GM23338 (cell line): ENCODE measurements around the gene CNTN5. TPM values are rescaled to one million over a fixed set of nuclear protein-coding genes. Genes with fewer than 3 reads are reported as not detected.

Source experiments
- ATAC-seq: fragments of 200-7000 bp; cut with Tn5 transposase; 3 replicates; pipeline ENCODE4 v1.9.1; 2020
- DNase-seq: peaks from one replicate; pipeline ENCODE4 v3.0.0-alpha.2; 2015; ENCODE audit warnings: low spot score
- H2AFZ ChIP-seq: fragments of 200-600 bp; sonication (generic); 2 replicates; pipeline ENCODE4 v1.8.0; 2016; ENCODE audit warnings: antibody characterized with exemption, mild to moderate bottlenecking, moderate library complexity
- H3F3A ChIP-seq: fragments of 200-600 bp; sonication (generic); replicated peaks from 2 replicates; pipeline ENCODE4 v1.8.0; 2017; ENCODE audit warnings: antibody characterized with exemption, mixed run types, low read depth
- H3K27ac ChIP-seq: fragments of 200-600 bp; sonication (generic); 2 replicates; pipeline ENCODE4 v1.6.1; 2016; ENCODE audit warnings: low read depth
- H3K27me3 ChIP-seq: fragments of 200-600 bp; sonication (generic); 2 replicates; pipeline ENCODE4 v1.8.0; 2016; ENCODE audit warnings: mild to moderate bottlenecking, mixed run types, moderate library complexity; ENCODE audit not compliant: insufficient read depth
- H3K36me3 ChIP-seq: fragments of 200-600 bp; sonication (generic); 2 replicates; pipeline ENCODE4 v1.8.0; 2016; ENCODE audit warnings: mild to moderate bottlenecking; ENCODE audit not compliant: insufficient read depth
- H3K4me1 ChIP-seq: fragments of 200-600 bp; sonication (generic); 2 replicates; pipeline ENCODE4 v1.8.0; 2016; ENCODE audit warnings: mild to moderate bottlenecking, moderate library complexity; ENCODE audit not compliant: insufficient read depth
- H3K4me2 ChIP-seq: fragments of 200-600 bp; sonication (generic); 2 replicates; pipeline ENCODE4 v1.7.1; 2017; ENCODE audit warnings: mixed run types
- H3K4me3 ChIP-seq: fragments of 200-600 bp; sonication (generic); 2 replicates; pipeline ENCODE4 v1.6.1; 2016; ENCODE audit warnings: mixed run types
- H3K79me2 ChIP-seq: fragments of 200-600 bp; sonication (generic); replicated peaks from 2 replicates; pipeline ENCODE4 v1.8.0; 2017; ENCODE audit warnings: mild to moderate bottlenecking; ENCODE audit not compliant: insufficient read depth
- H3K9me2 ChIP-seq: fragments of 200-600 bp; sonication (generic); 2 replicates; pipeline ENCODE4 v1.8.0; 2017; ENCODE audit not compliant: insufficient read depth
- H4K20me1 ChIP-seq: fragments of 200-600 bp; sonication (generic); replicated peaks from 2 replicates; pipeline ENCODE4 v1.8.0; 2017; ENCODE audit warnings: mild to moderate bottlenecking; ENCODE audit not compliant: insufficient read depth
- H3K27ac Mint-ChIP-seq: 2 replicates; pipeline ENCODE4 v1.8.0; 2020; ENCODE audit warnings: inconsistent platforms, mild to moderate bottlenecking, moderate library complexity, mixed read lengths
- H3K27me3 Mint-ChIP-seq: 3 replicates; pipeline ENCODE4 v1.8.0; 2022; ENCODE audit warnings: low read depth, mild to moderate bottlenecking, moderate library complexity, mixed read lengths, inconsistent platforms; ENCODE audit not compliant: insufficient read depth, poor library complexity
- H3K36me3 Mint-ChIP-seq: 3 replicates; pipeline ENCODE4 v1.8.0; 2021; ENCODE audit warnings: low read depth, mild to moderate bottlenecking, inconsistent platforms, moderate library complexity, mixed read lengths
- H3K4me1 Mint-ChIP-seq: 3 replicates; pipeline ENCODE4 v1.8.0; 2020; ENCODE audit warnings: mild to moderate bottlenecking, inconsistent platforms, mixed read lengths
- H3K4me3 Mint-ChIP-seq: 3 replicates; pipeline ENCODE4 v1.8.0; 2021; ENCODE audit warnings: moderate library complexity, mild to moderate bottlenecking, inconsistent platforms, mixed read lengths
- H3K9me3 Mint-ChIP-seq: 3 replicates; pipeline ENCODE4 v1.8.0; 2020; ENCODE audit warnings: moderate library complexity, mild to moderate bottlenecking, inconsistent platforms, mixed read lengths
- CREB1 ChIP-seq: fragments of 250-450 bp; sonication (Bioruptor Pico); IDR thresholded peaks from 2 replicates; pipeline ENCODE4 v1.5.0; 2020; ENCODE audit warnings: low read depth, mild to moderate bottlenecking, moderate library complexity
- EZH2 ChIP-seq: fragments of 200-600 bp; sonication (generic); IDR thresholded peaks from one replicate; pipeline ENCODE4 v1.8.0; 2017; ENCODE audit warnings: antibody characterized with exemption, mild to moderate bottlenecking, low read depth; ENCODE audit not compliant: unreplicated experiment
- NANOG ChIP-seq: IDR thresholded peaks from 2 replicates; pipeline ENCODE4 v1.6.1; 2016; ENCODE audit warnings: antibody characterized with exemption, borderline replicate concordance
- POLR2AphosphoS5 ChIP-seq: IDR thresholded peaks from 2 replicates; pipeline ENCODE4 v1.6.1; 2016; ENCODE audit warnings: antibody characterized with exemption, low read depth
- STAT1 ChIP-seq: IDR thresholded peaks from one replicate; pipeline ENCODE4 v1.6.1; 2016; ENCODE audit warnings: antibody characterized with exemption; ENCODE audit not compliant: unreplicated experiment
- ZNF331 ChIP-seq: fragments of 250-450 bp; sonication (Bioruptor Pico); IDR thresholded peaks from 2 replicates; pipeline ENCODE4 v1.5.0; 2020; ENCODE audit warnings: low read depth, mild to moderate bottlenecking, moderate library complexity
- polyA plus RNA-seq: library from polyadenylated mRNA; unstranded; fragments of >200 nt; fragmentation: Nextera tagmentation; extraction: Ambion mirVana; gene quantifications from 2 replicates; pipeline ENCODE4 v1.2.1, GENCODE V29; 2016
- total RNA-seq: library from RNA; depleted of rRNA; stranded (reverse); fragments of >200 nt; shearing (Covaris generic); gene quantifications from 2 replicates; pipeline ENCODE4 v1.2.3, GENCODE V29; 2014
- TF ChIP-seq, protein P1 (sequence below): fragments of 250-450 bp; sonication (Bioruptor Pico); IDR thresholded peaks from 2 replicates; pipeline ENCODE4 v1.5.0; 2020; ENCODE audit warnings: mild to moderate bottlenecking, moderate library complexity

CNTN5 gene
- total and polyA plus RNA-seq, 2 experiments from 2014 or later = not detected

DNA sequence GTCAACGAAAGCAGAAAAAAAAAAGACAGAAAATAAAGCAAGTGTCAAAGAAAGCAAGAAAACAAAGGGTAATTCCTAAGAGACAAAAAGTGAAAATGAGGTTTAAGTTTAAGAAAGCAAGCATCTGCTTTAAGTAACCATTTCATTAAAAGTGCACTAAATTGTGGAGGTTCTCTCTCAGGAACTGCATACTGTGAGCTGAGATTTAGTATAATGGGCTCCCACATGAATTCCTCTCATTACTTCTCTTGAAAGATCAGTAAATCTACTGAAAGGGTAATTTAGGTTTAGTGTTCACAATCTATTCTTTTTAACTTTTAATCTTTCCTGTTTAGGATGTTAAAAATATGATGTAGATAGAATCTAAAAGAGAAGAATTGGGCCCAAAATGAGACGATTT lies 1201.0 kb downstream of the CNTN5 start:
- no peak overlapping the region for H2AFZ ChIP-seq
- H4K20me1 ChIP-seq = no peaks in the 10 kb centered on the region
- H3K79me2 ChIP-seq = no peaks in the 10 kb centered on the region
- H3K9me2 ChIP-seq = no peaks in the 10 kb centered on the region
- TF ChIP-seq CREB1 (CRISPR knock-in tag) (no peak), EZH2 (no peak), POLR2AphosphoS5 (no peak)
- TF ChIP-seq, protein P1, sequence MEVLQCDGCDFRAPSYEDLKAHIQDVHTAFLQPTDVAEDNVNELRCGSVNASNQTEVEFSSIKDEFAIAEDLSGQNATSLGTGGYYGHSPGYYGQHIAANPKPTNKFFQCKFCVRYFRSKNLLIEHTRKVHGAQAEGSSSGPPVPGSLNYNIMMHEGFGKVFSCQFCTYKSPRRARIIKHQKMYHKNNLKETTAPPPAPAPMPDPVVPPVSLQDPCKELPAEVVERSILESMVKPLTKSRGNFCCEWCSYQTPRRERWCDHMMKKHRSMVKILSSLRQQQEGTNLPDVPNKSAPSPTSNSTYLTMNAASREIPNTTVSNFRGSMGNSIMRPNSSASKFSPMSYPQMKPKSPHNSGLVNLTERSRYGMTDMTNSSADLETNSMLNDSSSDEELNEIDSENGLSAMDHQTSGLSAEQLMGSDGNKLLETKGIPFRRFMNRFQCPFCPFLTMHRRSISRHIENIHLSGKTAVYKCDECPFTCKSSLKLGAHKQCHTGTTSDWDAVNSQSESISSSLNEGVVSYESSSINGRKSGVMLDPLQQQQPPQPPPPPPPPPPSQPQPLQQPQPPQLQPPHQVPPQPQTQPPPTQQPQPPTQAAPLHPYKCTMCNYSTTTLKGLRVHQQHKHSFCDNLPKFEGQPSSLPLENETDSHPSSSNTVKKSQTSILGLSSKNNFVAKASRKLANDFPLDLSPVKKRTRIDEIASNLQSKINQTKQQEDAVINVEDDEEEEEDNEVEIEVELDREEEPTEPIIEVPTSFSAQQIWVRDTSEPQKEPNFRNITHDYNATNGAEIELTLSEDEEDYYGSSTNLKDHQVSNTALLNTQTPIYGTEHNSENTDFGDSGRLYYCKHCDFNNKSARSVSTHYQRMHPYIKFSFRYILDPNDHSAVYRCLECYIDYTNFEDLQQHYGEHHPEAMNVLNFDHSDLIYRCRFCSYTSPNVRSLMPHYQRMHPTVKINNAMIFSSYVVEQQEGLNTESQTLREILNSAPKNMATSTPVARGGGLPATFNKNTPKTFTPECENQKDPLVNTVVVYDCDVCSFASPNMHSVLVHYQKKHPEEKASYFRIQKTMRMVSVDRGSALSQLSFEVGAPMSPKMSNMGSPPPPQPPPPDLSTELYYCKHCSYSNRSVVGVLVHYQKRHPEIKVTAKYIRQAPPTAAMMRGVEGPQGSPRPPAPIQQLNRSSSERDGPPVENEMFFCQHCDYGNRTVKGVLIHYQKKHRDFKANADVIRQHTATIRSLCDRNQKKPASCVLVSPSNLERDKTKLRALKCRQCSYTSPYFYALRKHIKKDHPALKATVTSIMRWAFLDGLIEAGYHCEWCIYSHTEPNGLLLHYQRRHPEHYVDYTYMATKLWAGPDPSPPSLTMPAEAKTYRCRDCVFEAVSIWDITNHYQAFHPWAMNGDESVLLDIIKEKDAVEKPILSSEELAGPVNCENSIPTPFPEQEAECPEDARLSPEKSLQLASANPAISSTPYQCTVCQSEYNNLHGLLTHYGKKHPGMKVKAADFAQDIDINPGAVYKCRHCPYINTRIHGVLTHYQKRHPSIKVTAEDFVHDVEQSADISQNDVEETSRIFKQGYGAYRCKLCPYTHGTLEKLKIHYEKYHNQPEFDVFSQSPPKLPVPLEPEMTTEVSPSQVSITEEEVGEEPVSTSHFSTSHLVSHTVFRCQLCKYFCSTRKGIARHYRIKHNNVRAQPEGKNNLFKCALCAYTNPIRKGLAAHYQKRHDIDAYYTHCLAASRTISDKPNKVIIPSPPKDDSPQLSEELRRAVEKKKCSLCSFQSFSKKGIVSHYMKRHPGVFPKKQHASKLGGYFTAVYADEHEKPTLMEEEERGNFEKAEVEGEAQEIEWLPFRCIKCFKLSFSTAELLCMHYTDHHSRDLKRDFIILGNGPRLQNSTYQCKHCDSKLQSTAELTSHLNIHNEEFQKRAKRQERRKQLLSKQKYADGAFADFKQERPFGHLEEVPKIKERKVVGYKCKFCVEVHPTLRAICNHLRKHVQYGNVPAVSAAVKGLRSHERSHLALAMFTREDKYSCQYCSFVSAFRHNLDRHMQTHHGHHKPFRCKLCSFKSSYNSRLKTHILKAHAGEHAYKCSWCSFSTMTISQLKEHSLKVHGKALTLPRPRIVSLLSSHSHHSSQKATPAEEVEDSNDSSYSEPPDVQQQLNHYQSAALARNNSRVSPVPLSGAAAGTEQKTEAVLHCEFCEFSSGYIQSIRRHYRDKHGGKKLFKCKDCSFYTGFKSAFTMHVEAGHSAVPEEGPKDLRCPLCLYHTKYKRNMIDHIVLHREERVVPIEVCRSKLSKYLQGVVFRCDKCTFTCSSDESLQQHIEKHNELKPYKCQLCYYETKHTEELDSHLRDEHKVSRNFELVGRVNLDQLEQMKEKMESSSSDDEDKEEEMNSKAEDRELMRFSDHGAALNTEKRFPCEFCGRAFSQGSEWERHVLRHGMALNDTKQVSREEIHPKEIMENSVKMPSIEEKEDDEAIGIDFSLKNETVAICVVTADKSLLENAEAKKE (CRISPR knock-in tag) = no peak
- H3K36me3 ChIP-seq = no peaks in the 10 kb centered on the region
- peaks cover 20% of the 10 kb centered on the region for H3K4me1 Mint-ChIP-seq
- H3K4me3 ChIP-seq = no peak overlapping the region
- DNase-seq (no peak), ATAC-seq (no peak)
- H3K4me3 Mint-ChIP-seq = no peak overlapping the region
- H3K36me3 Mint-ChIP-seq = no peaks in the 10 kb centered on the region
- H3K27ac Mint-ChIP-seq = peak overlapping the region; percentile 66
- no peaks in the 10 kb centered on the region for H3K9me3 Mint-ChIP-seq
- no peak overlapping the region for H3K4me2 ChIP-seq
- no peaks in the 10 kb centered on the region for H3F3A ChIP-seq
- H3K27me3 ChIP-seq = no peaks in the 10 kb centered on the region
- peaks cover 7% of the 10 kb centered on the region; the same call in 1 of the 2 replicates for H3K4me1 ChIP-seq
- no peaks in the 10 kb centered on the region for H3K27me3 Mint-ChIP-seq
- no peak overlapping the region for H3K27ac ChIP-seq

- H3K36me3 Mint-ChIP-seq = no peaks in the 10 kb centered on the region
- H3K4me1 Mint-ChIP-seq = peaks cover 20% of the 10 kb centered on the region
- Histone ChIP-seq H4K20me1 (no peaks in the 10 kb centered on the region), H3K4me1 (peaks cover 7% of the 10 kb centered on the region; the same call in 1 of the 2 replicates), H3F3A (no peaks in the 10 kb centered on the region), H3K36me3 (no peaks in the 10 kb centered on the region), H3K79me2 (no peaks in the 10 kb centered on the region), H3K4me2 (no peak overlapping the region), H3K4me3 (no peak overlapping the region), H3K9me2 (no peaks in the 10 kb centered on the region), H2AFZ (no peak overlapping the region), H3K27ac (no peak overlapping the region), H3K27me3 (no peaks in the 10 kb centered on the region)
- no peak overlapping the region for H3K4me3 Mint-ChIP-seq
- H3K9me3 Mint-ChIP-seq = no peaks in the 10 kb centered on the region
- no peaks in the 10 kb centered on the region for H3K27me3 Mint-ChIP-seq
- no peak for DNase-seq
- ATAC-seq = no peak
- H3K27ac Mint-ChIP-seq = no peak overlapping the region
- TF ChIP-seq ZNF331 (CRISPR knock-in tag) = no peak
- TF ChIP-seq NANOG = no peak
- TF ChIP-seq STAT1 = no peak
- TF ChIP-seq, protein P1 (CRISPR knock-in tag) = no peak
Observed at GRCh38 chr11:100224541-100225034, 1203.8 kb downstream of the CNTN5 start.
